IPS DF 19.7 (cell line): ENCODE data around the gene INPP5B.
"Not testable (repeated sequence)": the region's sequence is repeated elsewhere in the genome, so short reads cannot be mapped to it uniquely, and the experiment has no call there.

ENCODE experiments used
- DNase-seq: peaks from one replicate; pipeline ENCODE4 v3.0.0-alpha.2; 2013; ENCODE audit warnings: low read depth, low spot score

The INPP5B gene

DNA sequence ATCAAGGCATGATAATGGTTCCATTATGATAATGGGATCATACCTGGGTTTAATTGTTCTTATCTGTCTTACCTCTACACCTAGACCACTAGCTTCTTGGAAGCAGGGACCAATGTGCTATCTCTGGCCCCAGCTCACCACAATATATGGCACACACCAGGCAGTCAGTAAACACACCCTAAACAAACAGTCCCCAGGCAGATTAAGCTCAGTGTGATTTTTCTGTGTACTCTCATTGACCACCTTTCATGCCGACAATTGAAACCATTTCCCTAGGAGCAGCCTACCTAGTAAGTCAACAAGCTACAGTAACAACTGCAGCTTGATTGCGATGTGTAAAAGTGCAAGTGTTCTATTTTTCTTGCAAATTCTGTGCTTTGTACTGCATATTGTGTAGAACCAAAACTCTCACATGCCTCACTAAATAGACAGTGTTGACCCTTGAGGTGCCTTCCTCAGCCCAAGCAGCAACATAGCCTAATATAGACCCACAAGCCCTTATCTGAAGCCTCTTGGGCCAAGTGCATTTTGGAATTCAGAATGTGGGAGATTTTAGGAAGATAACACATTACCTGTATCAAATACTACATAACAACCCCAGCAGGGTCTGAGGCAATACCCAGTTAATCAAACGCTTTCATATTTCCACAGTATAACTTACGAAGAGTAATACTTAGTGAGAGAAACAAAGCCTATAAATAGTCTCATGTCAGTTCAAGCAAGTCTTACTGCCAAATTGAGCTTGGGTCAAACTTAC lies 32.0 kb downstream of the INPP5B start:
- no peak for DNase-seq

DNA sequence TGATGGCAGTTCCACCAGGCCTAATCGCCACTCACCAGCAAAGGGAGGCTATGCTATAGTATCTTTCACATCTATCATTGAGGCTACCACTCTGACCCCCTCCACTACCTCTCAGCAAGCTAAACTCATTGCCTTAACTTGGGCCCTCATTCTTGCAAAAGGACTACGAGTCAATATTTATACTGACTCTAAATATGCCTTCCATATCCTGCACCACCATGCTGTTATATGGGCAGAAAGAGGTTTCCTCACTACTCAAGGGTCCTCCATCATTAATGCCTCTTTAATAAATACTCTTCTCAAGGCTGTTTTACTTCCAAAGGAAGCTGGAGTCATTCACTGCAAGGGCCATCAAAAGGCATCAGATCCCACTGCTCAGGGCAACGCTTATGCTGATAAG lies 35.4 kb downstream of the INPP5B start:
- not testable (repeated sequence) for DNase-seq

GRCh38 chr1:37910886-37911285 lies 36.0 kb downstream of the INPP5B start:
- not testable (repeated sequence) for DNase-seq

DNA sequence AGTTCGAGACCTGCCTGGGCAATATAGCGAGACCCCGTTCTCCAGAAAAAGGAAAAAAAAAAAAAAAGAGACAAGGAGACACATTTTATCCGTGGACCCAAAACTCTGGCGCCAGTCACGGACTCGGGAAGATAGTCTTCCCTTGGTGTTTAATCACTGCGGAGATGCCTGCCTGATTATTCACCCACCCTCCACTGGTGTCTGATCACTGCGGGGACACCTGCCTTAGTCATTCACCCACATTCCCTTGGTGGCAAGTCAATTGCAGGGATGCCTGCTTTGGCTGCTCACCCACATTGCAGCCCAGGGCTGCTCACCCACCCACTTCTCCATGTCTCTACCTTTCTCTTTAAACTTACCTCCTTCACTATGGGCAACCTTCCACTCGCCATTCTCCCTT lies 38.3 kb downstream of the INPP5B start:
- not testable (repeated sequence) for DNase-seq

DNA sequence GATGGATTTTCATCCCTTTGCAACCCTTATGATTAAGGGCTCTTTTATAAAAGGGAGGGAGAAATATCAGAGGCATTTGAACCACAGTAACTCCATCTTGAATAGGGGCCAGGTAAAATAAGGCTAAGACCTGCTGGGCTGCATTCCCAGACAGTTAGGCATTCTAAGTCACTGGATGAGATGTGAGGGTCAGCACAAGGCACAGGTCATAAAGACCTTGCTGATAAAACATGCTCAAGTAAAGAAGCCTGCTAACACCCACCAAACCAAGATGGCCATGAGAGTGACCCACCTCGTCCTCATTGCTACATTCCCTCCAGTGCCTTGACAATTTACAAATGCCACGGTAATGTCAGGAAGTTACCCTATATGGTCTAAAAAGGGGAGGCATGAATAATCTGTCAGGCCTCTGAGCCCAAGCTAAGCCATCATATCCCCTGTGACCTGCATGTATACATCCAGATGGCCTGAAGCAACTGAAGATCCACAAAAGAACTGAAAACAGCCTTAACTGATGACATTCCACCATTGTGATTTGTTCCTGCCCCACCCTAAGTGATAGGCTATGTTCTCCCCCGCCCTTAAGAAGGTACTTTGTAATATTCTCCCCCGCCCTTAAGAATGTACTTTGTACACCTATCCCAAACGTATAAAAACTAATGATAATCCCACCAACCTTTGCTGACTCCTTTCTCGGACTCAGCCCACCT lies 39.3 kb downstream of the INPP5B start:
- DNase-seq = not testable (repeated sequence)

GRCh38 chr1:37906591-37906990 lies 40.3 kb downstream of the INPP5B start:
- DNase-seq = not testable (repeated sequence)

GRCh38 chr1:37905727-37906126 lies 41.1 kb downstream of the INPP5B start:
- no peak for DNase-seq

DNA sequence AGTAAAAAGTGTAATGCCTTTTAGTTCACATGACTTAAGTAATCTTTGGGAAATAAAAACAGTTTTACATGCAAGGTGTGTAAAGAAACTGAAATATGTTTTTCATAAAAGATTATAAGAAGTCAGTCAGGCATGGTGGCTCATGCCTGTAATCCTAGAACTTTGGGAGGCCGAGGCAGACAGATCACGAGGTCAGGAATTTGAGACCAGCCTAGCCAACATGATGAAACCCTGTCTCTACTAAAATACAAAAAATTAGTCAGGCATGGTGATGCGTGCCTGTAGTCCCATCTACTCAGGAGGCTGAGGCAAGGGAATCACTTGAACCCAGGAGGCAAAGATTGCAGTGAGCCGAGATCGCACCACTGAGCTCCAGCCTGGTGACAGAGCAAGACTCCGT lies 42.9 kb downstream of the INPP5B start:
- not testable (repeated sequence) for DNase-seq

- DNase-seq = no peak
Observed at GRCh38 chr1:37902983-37903382, 43.9 kb downstream of the INPP5B start.

DNA sequence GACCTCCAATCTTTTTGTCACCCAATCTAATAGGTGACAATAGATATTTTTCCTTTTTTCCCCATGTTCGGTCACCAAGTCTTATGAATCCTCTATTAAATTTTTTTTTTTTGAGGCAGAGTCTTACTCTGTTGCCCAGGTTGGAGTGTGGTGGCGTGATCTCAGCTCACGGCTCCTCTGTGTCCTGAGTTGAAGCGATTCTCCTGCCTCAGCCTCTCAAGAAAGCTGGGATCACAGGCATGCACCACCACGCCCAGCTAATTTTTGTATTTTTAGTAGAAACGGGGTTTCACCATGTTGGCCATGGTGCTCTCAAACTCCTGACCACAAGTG lies 45.0 kb downstream of the INPP5B start:
- no peak for DNase-seq

DNA sequence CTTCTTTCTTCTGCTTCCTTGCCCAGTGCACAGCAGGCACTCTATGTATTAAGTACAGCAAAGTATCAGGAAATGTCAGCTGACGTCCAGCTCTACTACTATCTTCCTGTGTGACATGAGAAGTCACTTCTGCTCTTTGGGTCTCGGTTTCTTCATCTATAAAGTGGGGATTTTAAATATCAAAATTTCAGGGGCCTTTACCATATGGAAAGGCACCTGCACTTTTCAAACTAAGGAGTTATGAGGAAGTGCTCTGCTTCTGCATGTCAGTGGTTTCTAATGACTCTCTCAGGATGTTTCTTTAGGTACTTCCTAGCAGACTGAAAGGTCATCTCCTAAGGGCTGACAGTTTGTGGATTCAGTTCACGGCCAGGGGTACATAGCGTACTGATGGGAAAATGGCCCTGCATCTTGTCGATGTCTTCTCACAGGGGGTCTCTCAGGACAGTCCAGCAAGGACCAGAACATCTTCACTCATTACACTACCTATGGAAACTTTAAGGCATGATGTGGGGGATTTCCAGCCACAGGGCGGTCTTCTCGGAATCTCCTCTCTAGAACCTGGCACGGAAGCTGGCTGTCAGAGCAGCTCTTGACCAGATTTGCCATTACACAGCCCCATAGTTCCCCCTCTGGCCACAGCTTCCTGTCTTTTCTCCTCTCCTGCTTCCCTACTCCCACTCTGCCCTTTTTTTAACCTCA lies 45.5 kb downstream of the INPP5B start:
- no peak for DNase-seq

DNA sequence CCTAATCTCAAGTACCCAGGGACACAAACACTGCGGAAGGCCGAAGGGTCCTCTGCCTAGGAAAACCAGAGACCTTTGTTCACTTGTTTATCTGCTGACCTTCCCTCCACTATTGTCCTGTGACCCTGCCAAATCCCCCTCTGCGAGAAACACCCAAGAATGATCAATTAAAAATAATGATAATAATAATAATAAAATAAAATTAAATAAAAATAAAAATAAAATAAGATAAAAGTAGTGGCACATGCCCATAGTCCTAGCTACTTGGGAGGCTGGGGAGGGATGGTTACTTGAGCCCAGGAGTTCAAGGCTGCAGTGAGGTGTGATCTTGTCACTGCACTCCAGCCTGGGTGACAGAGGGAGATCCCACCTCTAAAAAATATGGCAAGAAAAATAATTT lies 49.3 kb downstream of the INPP5B start:
- DNase-seq = not testable (repeated sequence)

DNA sequence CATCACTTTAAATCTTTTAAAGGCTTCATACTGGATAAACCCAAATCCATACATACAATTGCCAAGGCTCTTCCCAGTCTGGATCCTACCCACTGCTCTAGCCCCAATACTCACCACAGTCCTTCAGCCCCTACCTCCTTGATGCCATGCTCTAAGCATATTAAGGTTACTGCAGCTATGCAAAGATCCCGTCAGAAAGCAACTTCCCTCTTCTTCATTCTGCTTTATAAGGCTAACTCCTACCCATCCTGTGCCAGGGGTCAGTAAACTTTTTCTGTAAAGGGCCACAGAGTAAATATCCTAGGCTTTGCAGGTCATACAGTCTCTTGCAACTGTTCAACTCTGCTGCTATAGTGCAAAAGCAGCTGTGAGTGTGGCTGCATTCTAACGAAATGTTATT lies 53.2 kb downstream of the INPP5B start:
- DNase-seq = no peak

DNA sequence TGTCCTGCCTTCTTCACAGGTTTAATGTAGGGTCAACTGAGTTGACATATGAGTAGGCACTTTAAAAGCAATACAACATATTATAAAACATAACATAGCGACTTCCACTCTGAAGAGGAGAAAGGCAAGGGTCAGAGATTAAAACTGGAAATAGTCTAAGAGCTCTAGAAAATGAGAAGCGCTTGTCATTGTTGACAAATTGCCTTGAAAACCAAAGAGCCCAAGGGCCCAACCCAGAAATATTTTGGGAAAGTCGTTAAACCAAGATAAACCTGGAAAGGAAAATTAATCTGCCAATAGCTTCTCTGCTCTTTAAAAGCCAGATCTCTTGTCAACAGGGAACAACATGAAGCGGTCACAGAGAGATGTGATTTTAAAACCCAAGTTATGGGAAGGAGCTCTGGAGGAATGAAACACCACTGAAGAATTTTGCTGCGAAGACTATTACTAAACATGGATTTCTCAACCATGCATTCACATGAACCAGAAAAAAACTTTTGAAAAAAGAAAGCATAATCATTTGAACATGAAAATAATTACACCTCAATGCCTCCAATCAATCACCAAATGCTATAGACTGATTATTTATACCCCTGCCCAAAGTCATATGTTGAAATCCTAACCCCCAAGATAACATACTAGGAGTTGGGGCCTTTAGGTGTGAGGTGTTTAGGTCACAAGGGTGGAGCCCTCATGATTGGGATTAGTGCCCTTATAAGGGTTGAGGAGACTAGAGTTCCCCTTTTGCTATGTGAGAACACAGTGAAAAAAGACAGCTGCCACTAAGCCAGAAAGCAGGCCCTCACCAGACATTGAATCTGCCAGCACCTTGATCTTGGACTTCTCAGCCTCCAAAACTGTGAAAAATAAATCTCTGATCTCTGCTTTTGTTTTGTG lies 54.5 kb downstream of the INPP5B start:
- DNase-seq = no peak

GRCh38 chr1:37890378-37891014 lies 56.4 kb downstream of the INPP5B start:
- DNase-seq = no peak

GRCh38 chr1:37888022-37888700 lies 58.7 kb downstream of the INPP5B start:
- DNase-seq = no peak

- DNase-seq = no peak
Observed at GRCh38 chr1:37884145-37884544, 62.7 kb downstream of the INPP5B start.

- no peak for DNase-seq
Observed at GRCh38 chr1:37883671-37884070, 63.2 kb downstream of the INPP5B start.

DNA sequence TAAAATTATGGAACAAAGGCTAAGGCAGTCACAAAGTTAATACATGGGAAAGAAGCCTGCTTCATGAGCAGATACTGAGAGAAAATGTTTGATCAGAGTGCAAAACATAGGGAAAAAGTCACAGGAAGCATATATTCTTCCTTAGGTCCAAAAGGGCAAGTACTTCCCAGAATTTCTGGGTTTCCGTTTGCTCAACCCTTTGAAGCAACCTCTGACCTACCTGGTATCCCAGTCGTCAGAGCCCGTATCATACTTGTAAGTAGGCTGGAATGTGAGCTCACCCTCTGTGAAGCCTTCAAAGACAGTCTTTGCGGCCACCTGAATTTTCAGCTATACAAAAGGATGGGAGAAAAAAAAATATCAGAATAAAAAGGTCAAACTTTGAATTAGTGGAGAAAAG lies 67.0 kb downstream of the INPP5B start:
- no peak for DNase-seq

DNA sequence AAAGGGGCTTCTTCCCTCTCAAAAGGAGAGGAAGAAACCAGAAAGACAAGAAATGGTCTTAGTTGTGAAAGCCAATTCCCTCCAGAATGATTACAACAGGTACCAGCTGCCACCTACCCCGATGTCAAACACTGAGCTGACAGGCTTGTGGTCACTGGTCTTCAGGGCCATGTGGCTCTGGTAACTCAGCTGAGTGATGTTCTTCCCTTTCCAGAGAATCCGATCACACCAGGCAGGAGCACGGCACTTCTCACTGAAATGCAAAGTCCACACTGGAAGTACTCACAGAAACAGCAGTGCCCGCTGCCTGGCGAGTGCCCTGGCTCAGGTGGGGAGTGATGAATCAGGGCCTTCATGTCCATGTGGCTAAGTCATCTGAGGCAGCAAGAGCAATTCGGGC lies 68.8 kb downstream of the INPP5B start:
- DNase-seq = no peak

DNA sequence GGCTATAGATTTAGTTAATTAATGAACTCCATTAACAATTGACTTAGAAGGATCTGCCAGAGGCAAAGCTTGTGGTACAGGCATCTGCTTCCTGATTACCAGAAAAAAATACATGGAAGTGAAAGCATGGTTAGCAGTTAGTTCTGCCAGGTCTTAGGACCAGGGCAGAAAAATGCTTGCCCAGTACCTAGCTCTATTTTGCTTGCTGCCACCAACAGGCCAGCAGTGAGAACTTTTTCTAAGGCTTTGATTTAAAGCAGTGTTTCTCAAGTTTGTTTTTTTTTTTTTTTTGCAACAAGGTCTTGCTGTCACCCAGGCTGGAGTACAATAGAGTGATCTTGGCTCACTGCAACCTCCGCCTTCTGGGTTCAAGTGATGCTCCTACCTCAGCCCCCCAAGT lies 71.0 kb downstream of the INPP5B start:
- DNase-seq = no peak
